GM21825 (cell line): Measurements from ENCODE around the gene CAP2.
"Not testable (repeated sequence)": the region's sequence is repeated elsewhere in the genome, so short reads cannot be mapped to it uniquely, and the experiment has no call there.

Experiments
- ATAC-seq: cut with Tn5 transposase; IDR thresholded peaks from one replicate; pipeline ENCODE4 v1.9.1; 2021; ENCODE audit warnings: mild to moderate bottlenecking, moderate library complexity; ENCODE audit not compliant: unreplicated experiment

Gene CAP2

DNA sequence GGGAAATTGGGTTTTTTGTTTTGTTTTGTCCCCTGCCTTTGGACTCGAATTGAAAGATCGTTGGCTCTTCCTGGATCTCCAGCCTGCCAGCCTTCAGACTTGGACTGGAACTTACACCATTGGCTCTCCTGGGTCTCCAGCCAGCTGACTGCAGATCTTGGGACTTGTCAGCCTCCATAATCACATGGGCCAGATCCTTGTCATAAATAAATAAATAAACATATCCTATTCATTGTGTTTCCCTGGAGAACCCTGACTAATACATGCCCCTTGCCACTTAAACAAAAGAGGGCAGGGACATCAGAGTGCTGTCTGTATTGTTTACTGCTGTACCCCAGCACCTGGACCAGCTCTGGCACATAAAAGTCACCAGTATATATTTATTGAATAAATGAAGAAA, 101.5 kb downstream of the CAP2 start:
- no peak for ATAC-seq

DNA sequence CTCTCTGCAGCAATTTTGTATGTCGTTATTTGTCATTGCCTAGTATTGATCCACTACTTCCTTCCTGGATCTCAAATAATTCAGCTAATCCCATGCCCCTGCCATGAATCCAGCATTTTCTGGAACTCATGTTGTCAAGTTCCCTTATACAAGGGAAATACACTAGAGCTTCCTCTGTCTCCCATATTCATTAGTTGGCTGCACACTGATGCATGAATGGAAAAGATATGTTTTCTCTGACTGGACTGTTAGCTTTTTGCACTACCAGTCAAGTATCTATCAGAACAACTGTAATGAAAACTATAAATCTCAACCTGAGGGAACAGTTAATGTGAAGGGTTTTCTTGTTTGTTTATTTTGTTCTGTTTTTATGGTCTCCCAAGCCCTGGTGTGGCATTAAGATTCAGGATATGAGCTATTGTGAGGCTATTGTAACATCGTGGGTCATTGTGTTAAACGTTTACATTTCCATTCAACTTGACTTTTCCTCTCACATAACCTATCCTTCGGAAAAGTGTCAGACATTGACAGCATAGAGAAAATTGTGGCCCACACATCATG, 104.2 kb downstream of the CAP2 start:
- no peak for ATAC-seq

DNA sequence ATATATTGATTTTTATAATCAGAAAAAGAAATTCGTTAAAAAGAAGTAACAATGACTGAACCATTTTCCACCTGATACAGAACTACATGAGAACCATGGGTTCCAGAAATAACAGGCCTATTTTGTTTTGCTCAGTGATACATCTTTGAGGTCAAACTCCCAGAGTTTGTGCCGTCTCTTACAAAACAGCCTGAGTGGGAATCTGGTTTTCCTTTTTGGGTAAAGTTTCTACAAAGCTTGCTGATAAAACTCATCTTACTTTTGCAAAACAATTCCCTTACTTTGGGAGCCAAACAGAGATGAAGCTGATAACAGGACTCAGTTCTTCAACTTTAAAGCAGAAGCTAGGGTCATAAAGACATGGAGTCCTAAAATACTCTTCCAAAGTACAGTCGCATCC, 108.0 kb downstream of the CAP2 start:
- no peak for ATAC-seq

DNA sequence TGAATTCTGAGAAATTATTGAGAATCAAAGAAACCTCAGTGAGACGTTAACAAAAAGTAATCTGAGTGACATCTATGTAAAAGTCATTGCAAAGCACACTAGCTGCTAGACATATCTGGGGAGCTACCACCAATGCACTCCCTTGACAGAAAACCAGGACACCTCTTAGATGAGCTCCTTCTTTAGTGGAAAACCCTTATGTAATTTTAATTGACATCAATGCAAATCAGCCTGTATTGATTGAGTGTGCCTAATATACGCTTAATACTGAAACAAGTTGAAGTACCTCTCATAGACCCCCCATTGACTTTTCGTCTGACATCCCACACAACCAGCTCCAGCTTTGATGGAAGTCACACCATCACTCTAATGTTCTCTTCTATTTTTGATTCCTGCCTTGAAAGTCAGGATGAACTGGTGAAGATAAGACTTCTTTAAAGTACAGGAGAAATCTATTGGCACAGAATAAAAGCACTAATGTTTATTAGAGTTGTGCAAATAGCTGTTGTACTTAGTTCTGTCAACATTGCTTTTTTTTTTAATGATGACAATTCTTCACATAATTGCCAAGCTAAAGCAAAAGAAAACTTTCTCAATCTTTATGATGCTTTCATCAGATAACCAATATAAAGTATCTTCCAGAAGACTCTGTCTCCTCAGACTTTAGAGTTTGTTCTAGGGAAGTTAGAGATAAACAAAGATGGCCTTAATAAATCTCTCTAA, 108.7 kb downstream of the CAP2 start:
- no peak for ATAC-seq

DNA sequence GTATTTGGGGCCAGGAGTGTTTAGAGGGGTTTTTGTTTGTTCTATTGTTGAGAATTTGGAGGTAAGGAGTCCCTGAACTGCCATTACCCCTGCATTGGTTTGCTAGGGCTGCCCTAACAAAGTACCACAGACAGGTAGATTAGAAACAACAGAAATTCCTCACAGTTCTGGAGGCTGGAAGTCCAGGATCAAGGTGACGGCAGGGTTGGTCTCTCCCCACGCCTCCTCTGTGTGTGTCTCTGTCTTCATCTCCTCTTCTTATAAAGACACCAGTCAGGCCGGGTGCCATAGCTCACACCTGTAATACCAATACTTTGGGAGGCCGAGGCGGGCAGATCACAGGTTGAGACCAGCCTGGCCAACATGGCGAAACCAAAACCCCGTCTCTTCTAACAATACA, 109.7 kb downstream of the CAP2 start:
- ATAC-seq, result no peak

DNA sequence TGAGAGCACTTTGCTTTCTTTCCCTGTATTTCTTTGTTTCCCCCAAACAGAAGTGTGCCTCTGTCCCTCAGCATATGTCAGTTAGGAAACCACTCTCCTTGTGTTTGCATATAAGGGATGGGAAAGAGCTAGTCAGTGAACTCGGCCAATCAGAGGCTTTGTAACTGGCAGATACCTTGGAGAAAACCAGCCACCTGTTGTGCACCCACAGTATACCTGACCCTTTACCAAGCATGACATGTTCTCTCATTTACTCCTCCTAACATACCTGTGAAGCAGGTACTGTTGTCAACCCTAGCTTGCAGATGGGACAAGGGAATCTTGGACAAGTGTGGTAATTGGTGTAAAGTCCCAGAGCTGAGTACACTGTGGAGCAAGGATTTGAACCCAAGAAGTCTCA, 110.6 kb downstream of the CAP2 start:
- no peak for ATAC-seq

DNA sequence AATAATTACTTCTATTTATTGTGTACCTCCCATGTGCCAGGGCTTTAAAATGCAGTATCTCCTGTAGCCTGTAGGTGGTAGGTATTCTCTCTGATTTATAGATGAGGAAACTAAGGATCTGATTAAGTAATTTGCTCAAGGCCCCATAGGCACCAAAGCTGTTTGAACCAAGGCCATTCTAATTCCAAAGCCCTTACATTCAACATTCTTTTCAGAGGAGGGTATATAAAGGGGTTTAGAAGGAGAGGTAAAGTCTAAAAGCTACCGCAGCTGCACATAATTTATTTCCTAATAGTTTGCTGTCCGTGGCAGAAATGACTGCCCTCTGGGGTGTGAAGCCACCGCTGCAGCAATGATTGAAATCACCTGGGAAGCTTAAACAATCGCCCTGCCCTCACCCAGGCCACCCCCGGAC, 111.7 kb downstream of the CAP2 start:
- ATAC-seq, result no peak

DNA sequence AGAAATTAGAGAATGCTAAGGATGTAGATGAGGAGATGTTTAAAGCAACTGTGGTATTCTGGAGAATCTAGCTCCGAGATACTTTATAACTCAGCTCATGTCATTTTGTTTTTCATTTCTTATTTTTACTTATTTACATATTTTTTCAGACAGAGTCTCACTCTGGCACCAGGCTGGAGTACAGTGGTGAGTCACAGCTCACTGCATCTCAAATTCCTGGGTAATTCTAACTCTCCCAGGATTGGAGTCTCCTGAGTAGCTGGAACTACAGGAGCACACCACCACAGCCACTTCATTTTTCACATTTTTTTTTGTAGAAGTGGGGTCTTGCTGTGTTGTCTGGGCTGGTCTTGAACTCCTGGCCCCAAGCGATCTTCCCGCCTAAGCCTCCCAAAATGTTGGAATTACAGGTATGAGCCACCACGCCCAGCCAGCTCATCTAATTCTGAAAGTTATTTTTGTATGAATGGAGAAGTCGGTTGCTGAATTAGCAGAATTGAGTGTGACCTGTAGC, 112.4 kb downstream of the CAP2 start:
- no peak for ATAC-seq

DNA sequence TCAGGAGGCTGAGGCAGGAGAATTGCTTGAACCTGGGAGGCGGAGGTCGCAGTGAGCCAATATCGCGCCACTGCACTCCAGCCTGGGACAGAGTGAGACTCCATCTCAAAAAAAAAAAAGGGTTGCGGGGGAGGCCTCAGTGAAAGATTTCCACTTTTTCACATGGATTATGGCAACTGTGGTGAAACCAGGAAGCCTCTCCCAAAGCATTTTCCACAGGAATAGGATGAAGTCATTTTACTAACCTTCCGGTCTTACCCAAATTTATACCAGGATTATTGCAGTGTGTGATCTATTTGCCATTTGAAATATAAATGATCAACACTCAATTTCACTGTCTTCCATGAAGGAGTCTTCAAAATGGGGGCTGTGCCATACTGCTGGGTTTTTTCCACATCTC, 113.1 kb downstream of the CAP2 start:
- ATAC-seq, result no peak

DNA sequence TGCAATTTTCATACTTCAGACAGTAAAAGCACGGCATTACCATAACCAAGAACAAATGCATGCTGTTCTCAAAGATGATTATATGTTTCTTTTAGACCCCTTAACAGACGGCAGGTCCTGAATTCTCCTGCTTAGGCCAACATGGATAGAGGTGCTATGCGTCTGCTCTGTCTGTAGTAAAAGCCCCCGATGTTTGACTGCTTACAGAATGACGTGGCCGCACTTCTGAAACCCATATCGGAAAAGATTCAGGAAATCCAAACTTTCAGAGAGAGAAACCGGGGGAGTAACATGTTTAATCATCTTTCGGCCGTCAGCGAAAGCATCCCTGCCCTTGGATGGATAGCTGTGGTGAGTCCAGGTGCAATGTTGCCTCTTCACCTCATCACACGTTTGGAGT, 113.6 kb downstream of the CAP2 start:
- ATAC-seq, result no peak

DNA sequence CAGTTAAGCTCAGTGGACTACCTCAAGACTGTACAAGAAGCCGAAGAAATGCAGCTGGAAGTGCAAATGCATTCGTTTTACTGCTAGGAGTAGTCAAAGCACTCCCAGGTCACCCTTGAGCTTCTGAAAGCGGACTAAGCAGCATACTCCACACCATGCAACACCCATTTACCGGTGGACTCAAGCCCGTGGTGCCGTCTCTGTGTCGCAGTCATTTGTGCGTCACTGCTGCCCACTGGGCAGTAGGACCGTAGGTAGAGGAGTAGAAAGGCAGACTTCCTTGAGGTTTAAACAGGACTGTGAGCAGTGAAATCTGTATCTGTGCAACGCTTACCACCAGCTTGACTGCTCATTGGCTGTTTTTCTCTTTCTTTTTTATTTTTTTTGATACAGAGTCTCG, 117.7 kb downstream of the CAP2 start:
- no peak for ATAC-seq

DNA sequence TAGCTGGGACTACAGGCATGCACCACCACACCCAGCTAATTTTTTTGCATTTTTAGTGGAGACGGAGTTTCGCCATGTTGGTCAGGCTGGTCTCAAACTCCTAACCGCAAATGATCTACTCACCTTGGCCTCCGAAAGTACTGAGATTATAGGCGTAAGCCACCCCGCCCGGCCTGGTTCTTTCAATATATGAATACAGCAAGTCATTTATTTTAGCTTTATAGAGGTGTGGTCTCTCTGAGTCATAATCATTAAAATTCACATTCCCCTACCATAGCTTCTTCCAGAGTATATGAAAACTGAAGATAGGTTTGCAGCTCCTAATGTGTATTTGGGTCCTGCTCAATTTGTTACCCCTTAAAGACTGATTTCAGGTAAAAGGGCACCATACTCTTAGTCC, 118.2 kb downstream of the CAP2 start:
- no peak for ATAC-seq

DNA sequence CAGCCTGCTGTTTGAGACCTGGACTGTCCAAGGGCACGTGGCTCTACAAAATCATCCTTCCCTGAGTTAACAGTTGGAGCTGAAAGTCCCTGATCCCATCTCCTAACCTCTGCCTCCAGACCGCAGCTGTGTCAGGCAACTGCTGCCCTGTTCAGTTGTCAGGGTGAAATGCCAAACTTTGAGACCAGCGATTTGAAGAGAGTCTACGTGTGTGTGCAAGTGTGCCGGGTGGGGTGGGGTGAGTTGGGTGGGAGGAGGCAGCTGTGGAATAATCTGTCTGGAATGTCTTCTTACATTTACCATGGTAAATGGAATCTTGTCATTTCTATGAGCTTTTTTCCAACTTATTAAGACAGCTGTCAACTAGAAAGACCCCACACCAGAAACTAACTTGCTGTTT, 125.7 kb downstream of the CAP2 start:
- no peak for ATAC-seq

DNA sequence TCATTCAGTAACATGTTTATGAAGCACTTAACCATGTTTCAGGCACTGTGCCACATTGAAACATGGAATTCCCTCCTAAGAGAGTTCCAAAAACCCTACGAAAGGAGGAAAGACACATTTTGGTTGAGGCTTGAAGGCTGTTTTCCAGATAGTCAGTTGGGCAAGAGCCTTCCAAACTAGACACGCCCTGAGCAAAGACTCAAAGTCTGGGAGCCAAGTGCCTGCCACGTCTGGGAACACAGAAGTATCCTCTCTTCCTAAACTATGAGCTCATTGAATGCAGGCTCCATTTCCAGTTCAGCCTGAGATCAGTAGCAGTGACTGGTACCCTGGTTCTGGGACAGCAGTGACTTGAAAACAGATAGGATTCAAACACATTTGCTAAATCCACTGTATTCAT, 132.2 kb downstream of the CAP2 start:
- ATAC-seq, result no peak

DNA sequence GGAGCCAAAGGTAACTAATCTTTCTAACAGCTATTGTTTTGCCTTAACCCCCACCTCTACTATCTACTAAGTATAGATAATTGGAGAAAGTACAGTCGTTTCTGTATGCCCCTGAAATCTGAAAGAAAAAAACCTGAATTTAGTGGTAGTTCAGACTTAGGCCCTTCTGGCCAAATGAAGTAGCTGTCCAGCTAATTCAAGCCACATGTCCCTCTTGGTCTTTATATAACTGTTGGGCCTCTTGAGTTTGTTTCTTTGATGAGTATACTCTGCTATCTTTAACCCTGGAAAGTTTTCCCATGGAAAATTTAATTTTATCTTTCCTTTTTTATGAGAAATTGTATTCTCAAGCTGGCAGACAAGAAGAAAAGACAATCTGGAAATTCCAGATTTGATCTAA, 133.7 kb downstream of the CAP2 start:
- ATAC-seq, result no peak

DNA sequence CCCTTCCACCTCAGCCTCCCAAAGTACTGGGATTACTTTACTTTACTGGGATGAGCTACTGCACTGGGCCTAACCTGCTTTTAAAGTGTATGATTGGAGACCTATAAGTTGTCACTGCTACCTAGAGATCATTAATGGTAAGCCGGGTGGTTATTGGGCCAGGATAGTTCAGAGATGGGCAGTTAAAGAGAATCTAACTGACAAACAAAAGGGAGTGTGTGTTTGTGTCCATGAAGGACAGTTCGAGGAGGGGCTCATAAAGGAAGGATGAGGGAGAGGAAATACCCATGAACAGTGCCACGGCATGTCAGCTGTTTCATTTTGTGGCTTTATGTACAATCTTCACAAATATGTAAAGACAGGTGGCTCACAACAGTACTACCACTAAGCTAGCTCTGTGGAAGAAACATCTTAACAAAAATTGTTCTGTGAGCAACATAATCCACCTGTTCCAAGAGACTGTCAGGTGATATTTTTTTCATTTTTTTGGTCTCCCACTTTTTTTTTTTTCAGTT, 137.0 kb downstream of the CAP2 start:
- no peak for ATAC-seq

DNA sequence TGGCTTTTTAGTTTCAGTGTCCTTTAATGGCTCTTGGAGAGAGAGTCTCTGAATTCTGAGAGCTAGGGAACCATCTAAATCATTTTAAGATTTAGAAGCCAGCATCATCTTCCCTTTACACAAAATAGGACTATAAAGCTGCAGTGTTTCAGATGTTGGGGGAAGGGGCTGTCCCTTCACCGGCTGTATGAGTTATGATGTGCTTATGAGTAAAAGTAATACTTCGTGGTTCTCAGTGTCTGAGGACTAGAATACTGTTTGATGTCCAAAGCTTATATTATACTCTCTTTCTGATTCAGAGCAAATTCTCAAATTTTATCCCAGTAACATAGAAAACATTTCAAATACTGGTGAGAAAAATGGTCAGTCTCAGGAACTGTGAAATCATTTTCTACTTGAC, 143.2 kb downstream of the CAP2 start:
- ATAC-seq, result peak; percentile 79

DNA sequence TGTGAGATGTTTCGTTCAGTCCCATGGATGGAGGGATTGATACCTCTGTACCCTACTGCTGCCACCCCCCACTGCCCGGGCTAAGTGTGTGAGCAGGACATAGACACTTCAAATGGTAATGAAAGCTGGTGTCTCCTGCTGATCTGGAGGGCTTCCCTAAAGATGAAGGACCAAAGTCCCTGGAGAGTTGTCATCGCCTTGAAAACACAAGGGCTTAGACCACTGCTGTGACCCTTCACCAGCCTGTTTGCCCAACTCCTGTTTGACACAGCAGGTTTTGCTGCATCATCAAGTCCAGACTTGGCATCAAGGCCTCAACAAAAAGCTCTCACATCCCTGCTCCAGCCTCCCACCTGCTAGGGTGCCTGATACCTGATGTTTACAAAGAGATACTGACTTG, 148.8 kb downstream of the CAP2 start:
- no peak for ATAC-seq

DNA sequence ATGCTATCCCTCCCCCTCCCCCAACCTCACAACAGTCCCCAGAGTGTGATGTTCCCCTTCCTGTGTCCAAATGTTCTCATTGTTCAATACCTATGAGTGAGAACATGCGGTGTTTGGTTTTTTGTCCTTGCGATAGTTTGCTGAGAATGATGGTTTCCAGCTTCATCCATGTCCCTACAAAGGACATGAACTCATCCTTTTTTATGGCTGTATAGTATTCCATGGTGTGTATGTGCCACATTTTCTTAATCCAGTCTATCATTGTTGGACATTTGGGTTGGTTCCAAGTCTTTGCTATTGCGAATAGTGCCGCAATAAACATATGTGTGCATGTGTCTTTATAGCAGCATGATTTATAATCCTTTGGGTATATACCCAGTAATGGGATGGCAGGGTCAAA, 152.3 kb downstream of the CAP2 start:
- not testable (repeated sequence) for ATAC-seq

DNA sequence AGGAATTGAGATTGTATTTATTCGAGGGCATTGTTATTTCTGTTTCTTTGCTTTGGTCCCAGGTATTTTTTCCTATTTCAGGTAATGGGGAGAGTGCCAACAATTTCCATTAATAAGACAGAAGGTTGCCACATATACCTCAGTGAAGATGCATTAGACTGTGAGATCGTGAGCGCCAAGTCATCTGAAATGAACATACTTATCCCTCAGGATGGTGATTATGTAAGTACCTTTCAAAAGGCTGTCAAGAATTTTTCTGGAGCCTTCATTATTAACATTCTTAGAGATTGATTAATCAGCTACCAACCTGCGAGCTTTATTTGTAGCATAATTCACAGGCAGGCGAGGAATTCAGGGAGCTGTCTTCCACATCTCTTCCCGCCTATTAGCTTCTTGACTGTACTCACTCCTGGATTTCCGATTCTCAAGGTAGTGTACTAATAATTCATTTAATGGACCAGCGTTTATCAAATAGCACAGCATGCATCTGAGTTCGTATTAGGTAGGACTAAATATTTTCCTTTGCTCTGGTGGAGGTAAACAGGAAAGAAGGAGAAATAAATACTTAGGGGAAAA, 158.1 kb downstream of the CAP2 start:
- ATAC-seq, result no peak

DNA sequence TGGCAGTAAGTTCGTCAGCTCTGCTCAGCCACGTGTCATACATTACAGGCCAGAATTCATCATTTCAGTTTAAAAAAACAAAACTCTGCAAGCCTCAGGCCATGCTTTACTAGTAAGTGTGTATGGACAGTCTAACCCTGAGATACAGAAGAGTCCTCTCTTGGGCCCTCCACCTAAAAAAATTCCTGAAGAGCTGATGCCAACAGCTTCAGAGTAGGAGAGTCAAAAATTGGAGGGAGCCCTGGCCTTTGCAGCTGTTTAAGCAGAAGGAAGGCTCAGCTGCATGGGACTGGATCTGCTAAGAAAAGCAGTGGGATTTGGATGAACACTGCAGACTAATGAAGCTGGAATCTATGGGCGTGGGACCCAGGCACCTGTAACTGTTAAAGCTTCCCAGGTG, 159.5 kb downstream of the CAP2 start:
- ATAC-seq, result no peak

DNA sequence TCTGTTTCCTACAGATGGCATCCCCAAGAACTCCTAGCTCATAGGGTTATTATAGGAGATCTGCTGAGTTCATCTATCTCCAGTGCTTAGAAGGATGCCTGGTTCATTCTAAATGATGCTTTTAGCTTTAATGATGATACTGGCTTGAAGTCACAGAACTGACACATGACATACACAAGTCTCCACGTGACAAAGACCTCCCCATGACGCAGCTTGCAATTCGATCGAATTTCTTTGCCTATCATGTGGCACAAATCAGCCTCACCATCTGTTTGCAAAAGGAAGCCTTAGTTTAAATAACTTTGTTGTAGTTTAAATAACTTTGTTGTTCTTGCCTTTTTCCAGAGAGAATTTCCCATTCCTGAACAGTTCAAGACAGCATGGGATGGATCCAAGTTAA, 162.6 kb downstream of the CAP2 start:
- no peak for ATAC-seq
